Measurements from ENCODE around the gene MSH3. TPM values are rescaled to one million over a fixed set of nuclear protein-coding genes. Genes with fewer than 3 reads are reported as not detected.

MSH3 gene
- total and polyA plus RNA-seq, 2 of the 8 experiments (the other 6 are each of a cell fraction or from before 2014, with no cell fraction given), result 3.6 to 22.6 TPM

GRCh38 chr5:80762573-80762972 lies 108.1 kb downstream of the MSH3 start:
- Histone ChIP-seq H3K4me1 (replicated peaks in 1 of 4; ENCODE audit: control insufficient read depth in 3 of 4, insufficient read depth in 4 of 4, low read length in 3 of 4) (peaks cover 0 to 4% (median 0%) of the 10 kb centered on the region in 4 experiments; a peak in 1 of 7 replicates), H3K4me3 (ENCODE audit: extremely low read depth in 1 of 4, insufficient read depth in 2 of 4, low read depth in 3 of 4, low read length in 4 of 4) (no peak overlapping the region), H4K5ac (ENCODE audit: insufficient read length, low read depth, low read length) (no peak overlapping the region), H3K9me3 (ENCODE audit: insufficient read depth in 2 of 2, low read depth in 1 of 2, low read length in 1 of 2) (no peaks in the 10 kb centered on the region), H2BK12ac (ENCODE audit: low read depth, low read length) (no peak overlapping the region), H4K91ac (replicated peaks; ENCODE audit: insufficient read length, low read length) (no peak overlapping the region), H3K79me1 (ENCODE audit: low read depth, low read length) (no peaks in the 10 kb centered on the region), H3K36me3 (ENCODE audit: control insufficient read depth in 2 of 4, insufficient read depth in 4 of 4, low read length in 3 of 4) (peaks cover 0 to 2% (median 0%) of the 10 kb centered on the region in 4 experiments; a peak in 1 of 8 replicates), H2BK20ac (ENCODE audit: low read length) (no peak overlapping the region), H3K14ac (ENCODE audit: insufficient read length) (no peak overlapping the region), H3K79me2 (ENCODE audit: control insufficient read depth in 1 of 2, insufficient read depth in 2 of 2, low read length in 2 of 2) (no peaks in the 10 kb centered on the region), H3K4ac (replicated peaks; ENCODE audit: insufficient read length, low read depth, low read length) (no peak overlapping the region), H2AK5ac (ENCODE audit: low read depth, low read length) (no peak overlapping the region), H3K23me2 (ENCODE audit: low read depth, low read length) (no peaks in the 10 kb centered on the region), H4K20me1 (replicated peaks in 1 of 2; ENCODE audit: control insufficient read depth in 1 of 2, insufficient read depth in 2 of 2, low read length in 2 of 2) (peaks cover 0 to 1% of the 10 kb centered on the region in 2 experiments), H3K56ac (replicated peaks; ENCODE audit: insufficient read length, low read depth, low read length) (no peak overlapping the region), H3K18ac (ENCODE audit: extremely low read depth, low read length) (no peak overlapping the region), H4K8ac (ENCODE audit: extremely low read depth, insufficient read depth, low read length) (no peak overlapping the region), H3K9ac (replicated peaks in 1 of 4; ENCODE audit: extremely low read depth in 1 of 4, low read depth in 3 of 4, low read length in 3 of 4) (no peak overlapping the region), H3K27me3 (replicated peaks in 1 of 4; ENCODE audit: control insufficient read depth in 3 of 4, extremely low read depth in 1 of 4, insufficient read depth in 3 of 4, low read length in 3 of 4) (no peaks in the 10 kb centered on the region), H3K4me2 (ENCODE audit: insufficient read depth in 1 of 2, low read depth in 2 of 2, low read length in 2 of 2) (no peak overlapping the region), H2BK15ac (ENCODE audit: low read length) (no peak overlapping the region), H2BK120ac (replicated peaks; ENCODE audit: low read depth, low read length) (no peak overlapping the region), H3K27ac (ENCODE audit: low read depth, low read length) (no peak overlapping the region), H2AFZ (ENCODE audit: low read length) (no peak overlapping the region), H2BK5ac (ENCODE audit: low read depth, low read length) (no peak overlapping the region), H3K23ac (ENCODE audit: insufficient read length) (no peak overlapping the region)
- TF ChIP-seq HDAC2 (IDR thresholded peaks at IDR 0.05; ENCODE audit: borderline replicate concordance in 1 of 2, low read depth in 2 of 2, low read length in 2 of 2), result no peak
- TF ChIP-seq ASH2L (IDR thresholded peaks at IDR 0.05; ENCODE audit: low read length), result no peak
- TF ChIP-seq RBBP5 (IDR thresholded peaks at IDR 0.05; ENCODE audit: borderline replicate concordance, low read depth, low read length), result no peak
- TF ChIP-seq TCF12 (IDR thresholded peaks at IDR 0.05; ENCODE audit: low read depth, low read length), result no peak
- no peak for TF ChIP-seq NRF1 (IDR thresholded peaks at IDR 0.05; ENCODE audit: low read depth, low read length)
- TF ChIP-seq HDAC6 (IDR thresholded peaks at IDR 0.05; ENCODE audit: low read depth, low read length), result no peak
- no peak for TF ChIP-seq ATF2 (IDR thresholded peaks at IDR 0.05; ENCODE audit: low read length)
- TF ChIP-seq FOSL1 (IDR thresholded peaks at IDR 0.05; ENCODE audit: insufficient read depth, low read depth, low read length), result no peak
- TF ChIP-seq USF2 (IDR thresholded peaks at IDR 0.05; ENCODE audit: low read length), result no peak
- TF ChIP-seq EGR1 (IDR thresholded peaks at IDR 0.05; ENCODE audit: borderline replicate concordance, low read depth, low read length), result no peak
- 92% methylated on average over 4 of the region's 4 CpGs; no CpG with 5 or more reads in 1 of the 2 experiments for WGBS, 2 experiments (ENCODE audit: extremely low coverage in 1 of 2, insufficient coverage in 1 of 2, insufficient read length in 1 of 2, insufficient replicate concordance in 2 of 2, low coverage in 1 of 2, low lambda C conversion rate in 2 of 2, missing lambda C conversion rate in 1 of 2)
- ChIA-PET CTCF (ENCODE audit: partially characterized antibody) (interaction anchor here (0.6 kb wide), 1 partner anchor 173 kb away, joined by 3 read pairs; no protein-coding TSS in a partner anchor), POLR2A (ENCODE audit: partially characterized antibody) (no interaction called here)
- no peak for FAIRE-seq
- DNase-seq (ENCODE audit: low read depth in 1 of 2, low spot score in 2 of 2), result no peak

Data from H1 (cell line).